Measurements from ENCODE around the gene FAM3C.

GRCh38 chr7:121352323-121352722 is 43.8 kb downstream of the FAM3C start:
- no peak for TF ChIP-seq POLR2A (IDR thresholded peaks at IDR 0.05)
- TF ChIP-seq CTCF (IDR thresholded peaks at IDR 0.05): no peak
- TF ChIP-seq EP300 (IDR thresholded peaks at IDR 0.05): no peak

All from stomach (tissue), 4 donors.